Neural progenitor cell (in vitro differentiated cells): ENCODE results near the gene KLRB1.

Source experiments
- EZH2 ChIP-seq: fragments of 200-600 bp; sonication (generic); IDR thresholded peaks from 2 replicates; pipeline ENCODE4 v1.6.1; 2017; ENCODE audit warnings: antibody characterized with exemption, mild to moderate bottlenecking, moderate library complexity
- TF ChIP-seq, protein P1 (sequence below): fragments of 200-600 bp; sonication (generic); IDR thresholded peaks from 2 replicates; pipeline ENCODE4 v1.5.1; 2017; ENCODE audit warnings: antibody characterized with exemption, mild to moderate bottlenecking

DNA sequence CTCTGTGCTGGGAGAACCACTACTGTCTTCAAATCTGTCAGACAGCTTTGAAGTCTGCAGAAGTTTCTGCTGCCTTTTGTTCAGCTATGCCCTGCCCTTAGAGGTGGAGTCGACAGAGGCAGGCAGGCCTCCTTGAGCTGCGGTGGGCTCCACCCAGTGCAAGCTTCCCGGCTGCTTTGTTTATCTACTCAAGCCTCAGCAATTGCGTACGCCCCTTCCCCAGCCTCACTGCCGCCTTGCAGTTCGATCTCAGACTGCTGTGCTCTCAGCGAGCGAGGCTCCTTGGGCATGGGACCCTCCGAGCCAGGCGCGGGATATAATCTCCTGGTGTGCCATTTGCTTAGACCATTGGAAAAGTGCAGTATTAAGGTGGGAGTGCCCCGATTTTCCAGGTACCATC is 25.1 kb upstream of the KLRB1 start:
- TF ChIP-seq, protein P1, sequence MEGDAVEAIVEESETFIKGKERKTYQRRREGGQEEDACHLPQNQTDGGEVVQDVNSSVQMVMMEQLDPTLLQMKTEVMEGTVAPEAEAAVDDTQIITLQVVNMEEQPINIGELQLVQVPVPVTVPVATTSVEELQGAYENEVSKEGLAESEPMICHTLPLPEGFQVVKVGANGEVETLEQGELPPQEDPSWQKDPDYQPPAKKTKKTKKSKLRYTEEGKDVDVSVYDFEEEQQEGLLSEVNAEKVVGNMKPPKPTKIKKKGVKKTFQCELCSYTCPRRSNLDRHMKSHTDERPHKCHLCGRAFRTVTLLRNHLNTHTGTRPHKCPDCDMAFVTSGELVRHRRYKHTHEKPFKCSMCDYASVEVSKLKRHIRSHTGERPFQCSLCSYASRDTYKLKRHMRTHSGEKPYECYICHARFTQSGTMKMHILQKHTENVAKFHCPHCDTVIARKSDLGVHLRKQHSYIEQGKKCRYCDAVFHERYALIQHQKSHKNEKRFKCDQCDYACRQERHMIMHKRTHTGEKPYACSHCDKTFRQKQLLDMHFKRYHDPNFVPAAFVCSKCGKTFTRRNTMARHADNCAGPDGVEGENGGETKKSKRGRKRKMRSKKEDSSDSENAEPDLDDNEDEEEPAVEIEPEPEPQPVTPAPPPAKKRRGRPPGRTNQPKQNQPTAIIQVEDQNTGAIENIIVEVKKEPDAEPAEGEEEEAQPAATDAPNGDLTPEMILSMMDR: no peak
- TF ChIP-seq EZH2: no peak
